Skin epidermis (tissue), 12 donors: ENCODE data around the gene NPIPA2.
"Not testable (repeated sequence)": the region's sequence is repeated elsewhere in the genome, so short reads cannot be mapped to it uniquely, and the experiment has no call there.

Source experiments
- H3K27ac ChIP-seq, 21 experiments: fragments of 200-600 bp; sonication (generic) in 11 of 21; one replicate each; pipeline ENCODE4 v1.5.0; 2020; ENCODE audit warnings: mild to moderate bottlenecking in 3 of 21, inconsistent platforms in 2 of 21, moderate library complexity in 2 of 21
- H3K4me3 ChIP-seq, 7 experiments: fragments of 200-600 bp; sonication (generic) in 2 of 7; one replicate each; pipeline ENCODE4 v1.5.0; 2020; ENCODE audit warnings: inconsistent platforms in 2 of 7, mild to moderate bottlenecking in 2 of 7, moderate library complexity in 1 of 7

NPIPA2 gene

GRCh38 chr16:14813890-14814289 lies 71.6 kb downstream of the NPIPA2 start:
- not testable (repeated sequence) for H3K27ac ChIP-seq, H3K4me3 ChIP-seq
